Colonic mucosa (tissue), 4 donors: ENCODE measurements around the gene PPP2R5E. TPM values are rescaled to one million over a fixed set of nuclear protein-coding genes. Genes with fewer than 3 reads are reported as not detected.

Experiments
- DNase-seq: peaks from one replicate; pipeline ENCODE4 v3.0.0-alpha.2; 2020
- H3K27ac ChIP-seq: fragments of 200-600 bp; one replicate; pipeline ENCODE4 v1.8.0; 2021
- H3K27me3 ChIP-seq: fragments of 200-600 bp; one replicate; pipeline ENCODE4 v1.8.0; 2021
- H3K36me3 ChIP-seq: fragments of 200-600 bp; one replicate; pipeline ENCODE4 v1.8.0; 2021
- H3K4me1 ChIP-seq: fragments of 200-600 bp; one replicate; pipeline ENCODE4 v1.8.0; 2021; ENCODE audit warnings: mild to moderate bottlenecking
- H3K4me3 ChIP-seq: fragments of 200-600 bp; one replicate; pipeline ENCODE4 v1.8.0; 2021
- H3K9ac ChIP-seq, 2 donors: one replicate each; pipeline ENCODE4 v1.7.0; 2013; ENCODE audit warnings: control low read depth in 2 of 2, low read depth in 2 of 2, low read length in 2 of 2
- H3K9me3 ChIP-seq: fragments of 200-600 bp; one replicate; pipeline ENCODE4 v1.8.0; 2021
- intact Hi-C: fragments of 100-400 bp; cut with DNase I; formaldehyde crosslinking; loops from one replicate; pipeline ENCODE4 v1.14.1; 2022
- total RNA-seq, 2 donors: library from RNA; stranded (reverse); fragmentation: NEBNext Ultra II Directional in 1 of 2; extraction: Animal tissue kit (Norgen Biotek cat#: 25700) in 1 of 2; gene quantifications; one replicate each; pipeline ENCODE4 v1.2.1, GENCODE V29; 2021
- TF ChIP-seq, protein P1 (sequence below): fragments of 200-600 bp; IDR thresholded peaks from one replicate; pipeline ENCODE4 v1.8.0; 2022; ENCODE audit warnings: antibody characterized with exemption, mild to moderate bottlenecking
- donor health status: healthy.
- donor health status: DM: no; HTN: no; CAD: no.
- donor health status: DM: no; HTN: no; CAD: no.

PPP2R5E gene
- total RNA-seq, 2 donors from 2014 or later = 58.0 to 62.7 TPM

DNA sequence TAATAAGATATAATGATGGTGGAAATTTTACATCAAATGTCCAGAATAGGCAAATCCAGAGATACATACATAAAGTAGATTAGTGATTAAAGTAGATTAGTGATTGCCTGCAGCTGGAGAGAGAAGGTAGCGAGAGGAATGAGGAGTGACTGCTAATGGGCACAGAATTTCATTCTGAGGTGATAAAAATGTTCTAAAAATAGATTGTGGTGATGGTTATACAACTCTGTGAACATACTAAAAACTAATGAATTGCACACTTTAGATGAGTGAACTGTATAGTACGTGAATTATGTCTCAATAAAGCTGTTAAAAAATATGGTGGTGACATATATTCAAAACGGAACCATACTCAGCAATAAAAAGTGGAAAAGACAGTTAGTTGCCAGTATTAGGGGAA, 41.7 kb downstream of the PPP2R5E start:
- Histone ChIP-seq H3K4me1 (no peaks in the 10 kb centered on the region), H3K9me3 (no peaks in the 10 kb centered on the region)
- intact Hi-C loops = no loop called here

DNA sequence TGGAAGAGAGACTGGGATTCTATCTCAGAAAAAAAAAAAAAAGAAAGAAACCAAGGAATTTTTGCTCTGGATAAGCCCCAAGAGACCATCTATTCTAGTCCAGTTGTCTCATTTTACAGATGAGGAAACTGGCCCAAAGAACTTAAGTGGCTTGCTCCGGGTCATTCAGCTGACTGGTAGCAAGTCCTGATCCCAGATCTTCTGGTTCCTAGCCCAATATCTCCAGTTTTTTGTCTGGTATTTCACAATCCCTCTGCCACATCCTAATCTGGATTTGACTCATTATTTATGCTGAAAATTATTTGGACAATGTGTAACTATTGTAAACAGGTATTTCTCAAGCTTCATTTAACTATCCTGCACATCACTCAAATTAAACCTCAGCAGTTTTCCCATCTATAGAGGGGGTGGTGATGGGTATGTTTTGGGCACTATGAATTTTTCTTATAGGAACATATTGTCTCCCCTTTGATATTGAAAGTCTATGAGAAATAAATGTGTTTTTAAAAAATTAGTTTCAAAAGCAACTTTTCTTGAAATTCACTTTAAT, 43.4 kb downstream of the PPP2R5E start:
- Histone ChIP-seq H3K4me3 (no peak overlapping the region), H3K9ac (no peak overlapping the region), H3K4me1 (no peaks in the 10 kb centered on the region), H3K27me3 (no peaks in the 10 kb centered on the region), H3K36me3 (no peaks in the 10 kb centered on the region), H3K9me3 (no peaks in the 10 kb centered on the region), H3K27ac (no peak overlapping the region)
- TF ChIP-seq, protein P1, sequence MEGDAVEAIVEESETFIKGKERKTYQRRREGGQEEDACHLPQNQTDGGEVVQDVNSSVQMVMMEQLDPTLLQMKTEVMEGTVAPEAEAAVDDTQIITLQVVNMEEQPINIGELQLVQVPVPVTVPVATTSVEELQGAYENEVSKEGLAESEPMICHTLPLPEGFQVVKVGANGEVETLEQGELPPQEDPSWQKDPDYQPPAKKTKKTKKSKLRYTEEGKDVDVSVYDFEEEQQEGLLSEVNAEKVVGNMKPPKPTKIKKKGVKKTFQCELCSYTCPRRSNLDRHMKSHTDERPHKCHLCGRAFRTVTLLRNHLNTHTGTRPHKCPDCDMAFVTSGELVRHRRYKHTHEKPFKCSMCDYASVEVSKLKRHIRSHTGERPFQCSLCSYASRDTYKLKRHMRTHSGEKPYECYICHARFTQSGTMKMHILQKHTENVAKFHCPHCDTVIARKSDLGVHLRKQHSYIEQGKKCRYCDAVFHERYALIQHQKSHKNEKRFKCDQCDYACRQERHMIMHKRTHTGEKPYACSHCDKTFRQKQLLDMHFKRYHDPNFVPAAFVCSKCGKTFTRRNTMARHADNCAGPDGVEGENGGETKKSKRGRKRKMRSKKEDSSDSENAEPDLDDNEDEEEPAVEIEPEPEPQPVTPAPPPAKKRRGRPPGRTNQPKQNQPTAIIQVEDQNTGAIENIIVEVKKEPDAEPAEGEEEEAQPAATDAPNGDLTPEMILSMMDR = no peak
- DNase-seq = no peak
- intact Hi-C loops = no loop called here

More for the DNA sequence above, 41.7 kb downstream of the PPP2R5E start:
- no peaks in the 10 kb centered on the region for H3K36me3 ChIP-seq
- H3K9ac ChIP-seq = no peak overlapping the region
- no peak overlapping the region for H3K4me3 ChIP-seq
- TF ChIP-seq, protein P1 = no peak
- no peak overlapping the region for H3K27ac ChIP-seq
- no peaks in the 10 kb centered on the region for H3K27me3 ChIP-seq
- DNase-seq = no peak

DNA sequence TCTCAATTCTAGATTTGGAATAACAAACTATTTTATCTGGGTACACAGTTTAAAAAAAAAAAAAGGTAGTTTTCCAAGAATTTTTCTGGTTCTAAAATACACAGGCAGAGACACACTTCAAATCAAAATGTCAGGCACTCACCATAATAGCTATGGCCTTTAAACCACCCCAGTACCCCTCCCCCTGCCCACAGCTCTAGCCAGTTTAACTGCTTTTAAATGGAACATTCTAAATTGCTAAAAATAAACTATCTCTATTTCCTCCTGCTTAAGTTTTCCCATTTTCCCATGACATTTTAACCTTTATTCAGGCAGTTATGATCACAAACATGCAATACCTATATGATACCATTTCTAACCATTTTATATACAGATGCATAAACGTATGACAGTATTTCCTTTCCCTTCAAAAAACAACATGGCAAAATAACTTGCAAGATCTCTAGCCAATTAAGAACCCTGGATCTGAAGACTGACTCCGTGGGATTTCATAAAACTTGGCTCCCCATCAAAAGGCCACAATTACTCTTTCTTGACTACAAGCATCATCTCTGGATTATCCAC, 46.3 kb downstream of the PPP2R5E start:
- Histone ChIP-seq H3K27me3 (no peaks in the 10 kb centered on the region), H3K36me3 (no peaks in the 10 kb centered on the region), H3K9me3 (no peaks in the 10 kb centered on the region), H3K27ac (no peak overlapping the region), H3K9ac (no peak overlapping the region), H3K4me1 (peaks cover 4% of the 10 kb centered on the region), H3K4me3 (no peak overlapping the region)
- TF ChIP-seq, protein P1 = no peak
- intact Hi-C loops = no loop called here
- DNase-seq = no peak

DNA sequence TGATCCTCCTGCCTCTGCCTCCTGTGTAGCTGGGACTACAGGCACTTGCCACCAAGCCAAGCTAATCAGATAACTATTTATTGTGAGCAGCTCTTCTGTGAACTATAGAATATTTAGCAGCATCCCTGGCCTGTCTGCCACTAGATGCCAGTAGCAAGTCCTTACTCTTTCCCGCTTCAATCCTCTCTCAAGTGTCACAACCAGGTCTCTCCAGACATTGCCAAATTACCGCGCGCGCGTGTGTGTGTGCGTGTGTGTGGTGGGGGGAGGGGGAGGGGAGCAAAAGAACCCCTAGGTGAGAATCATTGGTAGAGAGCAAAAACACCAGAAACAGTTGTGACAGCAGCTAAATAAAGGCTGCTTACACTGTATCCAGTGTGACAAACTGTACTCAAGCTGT, 49.9 kb downstream of the PPP2R5E start:
- no peak overlapping the region for H3K4me3 ChIP-seq
- H3K27me3 ChIP-seq = no peaks in the 10 kb centered on the region
- no peak overlapping the region for H3K9ac ChIP-seq
- no peaks in the 10 kb centered on the region for H3K36me3 ChIP-seq
- DNase-seq = no peak
- intact Hi-C loops = no loop called here
- TF ChIP-seq, protein P1 = no peak
- H3K9me3 ChIP-seq = no peaks in the 10 kb centered on the region
- H3K27ac ChIP-seq = no peak overlapping the region
- H3K4me1 ChIP-seq = peaks cover 4% of the 10 kb centered on the region

DNA sequence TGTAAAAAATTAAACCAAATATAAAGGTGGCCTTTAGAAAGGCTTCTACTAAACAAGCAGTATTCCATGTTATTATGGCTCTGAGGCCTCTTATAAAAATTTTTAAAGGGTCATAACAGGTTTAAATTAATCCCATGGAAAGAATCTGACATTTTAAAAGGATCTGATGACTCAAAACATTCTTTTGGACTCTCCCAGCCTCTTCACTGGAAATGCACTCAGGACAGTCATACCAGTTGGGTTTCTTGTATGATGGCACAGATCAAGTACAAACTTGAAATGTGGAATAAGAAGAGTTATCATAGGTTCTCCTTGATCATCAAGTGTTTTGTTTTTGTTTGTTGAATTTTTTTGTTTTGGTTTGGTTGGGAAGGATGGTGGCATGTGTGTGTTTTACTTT, 50.8 kb downstream of the PPP2R5E start:
- Histone ChIP-seq H3K27me3 (no peaks in the 10 kb centered on the region), H3K27ac (peak overlapping the region; percentile 5), H3K4me3 (no peak overlapping the region), H3K36me3 (no peaks in the 10 kb centered on the region), H3K9ac (no peak overlapping the region), H3K4me1 (peaks cover 4% of the 10 kb centered on the region), H3K9me3 (no peaks in the 10 kb centered on the region)
- intact Hi-C loops = no loop called here
- no peak for DNase-seq
- TF ChIP-seq, protein P1 = no peak
